ENCODE results near the gene DEPDC4.
A peak's percentile ranks its signal among the peaks of the same experiment; 100 is the strongest.
"Not testable (repeated sequence)": the region's sequence is repeated elsewhere in the genome, so short reads cannot be mapped to it uniquely, and the experiment has no call there.

DEPDC4 gene

DNA sequence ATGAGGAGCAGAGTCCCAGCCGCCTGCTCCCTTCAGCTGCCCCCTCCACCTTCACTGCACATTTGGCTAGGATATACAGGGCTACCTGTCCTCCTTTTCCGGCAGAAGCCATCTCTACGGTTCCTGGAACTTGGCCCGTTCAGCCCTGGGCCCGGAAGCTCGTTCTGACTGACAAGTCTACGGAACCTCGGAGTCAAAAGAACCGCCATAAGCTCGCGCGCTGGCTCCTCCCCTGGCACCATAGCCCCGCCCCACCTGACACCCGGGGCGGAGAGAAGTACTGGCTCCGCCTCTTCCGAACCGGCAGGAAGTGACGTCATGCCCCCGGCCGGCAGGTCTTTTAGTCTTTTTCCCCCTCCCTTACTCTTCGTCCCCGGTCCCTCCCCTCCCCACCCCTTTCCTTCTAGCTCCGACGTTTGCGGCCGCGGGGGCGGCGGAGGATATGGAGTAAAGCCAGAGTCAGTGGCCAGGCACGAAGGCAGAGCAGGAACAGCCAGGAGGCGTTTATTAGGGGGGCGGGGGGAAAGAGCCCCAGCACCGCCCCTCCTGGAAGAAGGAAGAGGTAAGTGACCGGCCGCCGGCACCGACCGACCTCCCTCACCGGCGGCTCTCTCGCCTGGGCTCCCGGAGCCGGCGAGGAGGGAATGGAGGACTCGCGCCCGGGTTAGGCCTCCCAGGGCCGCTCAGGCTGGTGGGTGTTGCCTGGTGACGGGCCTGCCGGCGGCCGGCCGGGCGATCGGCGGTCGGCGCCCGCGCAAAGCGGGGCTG is at the start of gene DEPDC4, which contains the start of gene SCYL2:
TSS of gene DEPDC4 (minus strand) at position 245 of the 768 bp plus-strand sequence. CDS start at position 242, 3 bp downstream.
TSS of gene SCYL2 (plus strand) at position 343 of the 768 bp plus-strand sequence. CDS start 15,794 bp downstream, outside the sequence.
- Histone ChIP-seq H3K36me3 (ENCODE audit: insufficient read depth, low read length) (no peaks in the 10 kb centered on the region), H3K4me3 (ENCODE audit: low read depth in 1 of 2, low read length in 2 of 2) (peak within 1 kb of the TSS; percentile 78 to 82), H3K27ac (ENCODE audit: low read depth, low read length) (peak within 1 kb of the TSS; percentile 98), H3K27me3 (ENCODE audit: control insufficient read depth in 1 of 2, insufficient read depth in 2 of 2, low read length in 2 of 2) (no peaks in the 10 kb centered on the region), H3K9me3 (ENCODE audit: low read length) (no peaks in the 10 kb centered on the region), H3K9ac (ENCODE audit: low read length) (peak within 1 kb of the TSS; percentile 85), H3K4me1 (ENCODE audit: insufficient read depth, low read length) (peaks cover 20% of the 10 kb centered on the region)

- Histone ChIP-seq H3K4me3 (ENCODE audit: low read depth in 1 of 2, low read length in 2 of 2) (no peak overlapping the region), H3K4me1 (ENCODE audit: insufficient read depth, low read length) (no peaks in the 10 kb centered on the region), H3K9me3 (ENCODE audit: low read length) (no peaks in the 10 kb centered on the region), H3K9ac (ENCODE audit: low read length) (no peak overlapping the region), H3K36me3 (ENCODE audit: insufficient read depth, low read length) (peaks cover 22% of the 10 kb centered on the region), H3K27me3 (ENCODE audit: control insufficient read depth in 1 of 2, insufficient read depth in 2 of 2, low read length in 2 of 2) (no peaks in the 10 kb centered on the region), H3K27ac (ENCODE audit: low read depth, low read length) (no peak overlapping the region)
These were observed 44.4 kb upstream of the DEPDC4 start for GRCh38 chr12:100311317-100311716.

GRCh38 chr12:100308138-100308537 is 41.3 kb upstream of the DEPDC4 start:
- H3K9me3 ChIP-seq (ENCODE audit: low read length); H3K4me1 ChIP-seq (ENCODE audit: insufficient read depth, low read length); H3K4me3 ChIP-seq (ENCODE audit: low read depth in 1 of 2, low read length in 2 of 2); H3K27me3 ChIP-seq (ENCODE audit: control insufficient read depth in 1 of 2, insufficient read depth in 2 of 2, low read length in 2 of 2); H3K9ac ChIP-seq (ENCODE audit: low read length); H3K27ac ChIP-seq (ENCODE audit: low read depth, low read length): not testable (repeated sequence)
- peaks cover 23% of the 10 kb centered on the region for H3K36me3 ChIP-seq (ENCODE audit: insufficient read depth, low read length)

GRCh38 chr12:100304334-100304733 is 37.5 kb upstream of the DEPDC4 start:
- not testable (repeated sequence) for H3K27me3 ChIP-seq (ENCODE audit: control insufficient read depth in 1 of 2, insufficient read depth in 2 of 2, low read length in 2 of 2)

DNA sequence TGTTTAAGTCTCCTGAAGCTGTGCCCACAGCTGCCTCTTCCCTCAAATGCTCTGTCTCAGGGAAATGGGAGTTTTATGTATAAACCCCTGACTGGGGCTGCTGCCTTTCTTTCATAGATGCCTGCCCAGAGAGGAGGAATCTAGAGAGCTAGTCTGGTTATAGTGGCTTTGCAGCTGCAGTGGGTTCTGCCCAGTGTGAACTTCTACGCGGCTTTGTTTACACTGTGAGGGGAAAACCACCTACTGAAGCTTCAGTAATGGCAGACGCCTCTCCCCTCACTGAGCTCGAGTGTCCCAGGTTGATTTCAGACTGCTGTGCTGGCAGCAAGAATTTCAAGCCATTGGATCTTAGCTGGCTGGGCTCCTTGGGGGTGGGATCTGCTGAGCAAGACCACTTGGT is 37.0 kb upstream of the DEPDC4 start:
- Histone ChIP-seq H3K4me1 (ENCODE audit: insufficient read depth, low read length) (no peaks in the 10 kb centered on the region), H3K27ac (ENCODE audit: low read depth, low read length) (no peak overlapping the region), H3K4me3 (ENCODE audit: low read depth in 1 of 2, low read length in 2 of 2) (no peak overlapping the region), H3K27me3 (ENCODE audit: control insufficient read depth in 1 of 2, insufficient read depth in 2 of 2, low read length in 2 of 2) (no peaks in the 10 kb centered on the region), H3K9ac (ENCODE audit: low read length) (no peak overlapping the region), H3K36me3 (ENCODE audit: insufficient read depth, low read length) (peaks cover 19% of the 10 kb centered on the region), H3K9me3 (ENCODE audit: low read length) (no peaks in the 10 kb centered on the region)

More at GRCh38 chr12:100304334-100304733, 37.5 kb upstream of the DEPDC4 start:
- not testable (repeated sequence) for H3K27ac ChIP-seq (ENCODE audit: low read depth, low read length); H3K9me3 ChIP-seq (ENCODE audit: low read length); H3K9ac ChIP-seq (ENCODE audit: low read length); H3K4me1 ChIP-seq (ENCODE audit: insufficient read depth, low read length); H3K4me3 ChIP-seq (ENCODE audit: low read depth in 1 of 2, low read length in 2 of 2)
- H3K36me3 ChIP-seq (ENCODE audit: insufficient read depth, low read length) = peaks cover 19% of the 10 kb centered on the region

DNA sequence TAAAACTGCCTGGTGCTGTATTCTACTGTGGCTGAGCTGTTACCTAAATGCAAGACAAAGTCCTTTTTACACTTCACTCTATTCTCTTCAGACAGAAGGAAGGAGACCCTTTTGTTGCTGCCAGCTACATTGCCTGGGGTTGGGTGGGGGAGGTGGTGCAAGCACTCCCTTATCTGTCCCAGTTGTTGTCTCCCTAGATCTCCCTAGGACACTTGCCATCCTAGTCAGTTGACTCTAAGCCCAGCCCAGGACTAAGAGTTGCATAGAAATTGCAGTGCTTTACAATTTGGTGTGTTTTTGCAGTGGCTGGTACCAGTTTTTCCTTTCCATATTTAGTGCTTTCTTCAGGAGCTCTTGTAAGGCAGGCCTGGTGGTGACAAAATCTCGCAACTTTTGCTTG is 35.2 kb upstream of the DEPDC4 start:
- H3K4me3 ChIP-seq (ENCODE audit: low read depth in 1 of 2, low read length in 2 of 2) = no peak overlapping the region
- H3K9me3 ChIP-seq (ENCODE audit: low read length) = no peaks in the 10 kb centered on the region
- H3K27ac ChIP-seq (ENCODE audit: low read depth, low read length) = no peak overlapping the region
- H3K9ac ChIP-seq (ENCODE audit: low read length) = no peak overlapping the region
- no peaks in the 10 kb centered on the region for H3K27me3 ChIP-seq (ENCODE audit: control insufficient read depth in 1 of 2, insufficient read depth in 2 of 2, low read length in 2 of 2)
- no peaks in the 10 kb centered on the region for H3K4me1 ChIP-seq (ENCODE audit: insufficient read depth, low read length)
- peaks cover 20% of the 10 kb centered on the region for H3K36me3 ChIP-seq (ENCODE audit: insufficient read depth, low read length)

GRCh38 chr12:100295764-100296555 is 29.1 kb upstream of the DEPDC4 start:
- Histone ChIP-seq H3K9ac (ENCODE audit: low read length) (no peak overlapping the region), H3K27me3 (ENCODE audit: control insufficient read depth in 1 of 2, insufficient read depth in 2 of 2, low read length in 2 of 2) (no peaks in the 10 kb centered on the region), H3K4me1 (ENCODE audit: insufficient read depth, low read length) (no peaks in the 10 kb centered on the region), H3K9me3 (ENCODE audit: low read length) (no peaks in the 10 kb centered on the region), H3K36me3 (ENCODE audit: insufficient read depth, low read length) (peaks cover 26% of the 10 kb centered on the region), H3K27ac (ENCODE audit: low read depth, low read length) (no peak overlapping the region), H3K4me3 (ENCODE audit: low read depth in 1 of 2, low read length in 2 of 2) (no peak overlapping the region)

DNA sequence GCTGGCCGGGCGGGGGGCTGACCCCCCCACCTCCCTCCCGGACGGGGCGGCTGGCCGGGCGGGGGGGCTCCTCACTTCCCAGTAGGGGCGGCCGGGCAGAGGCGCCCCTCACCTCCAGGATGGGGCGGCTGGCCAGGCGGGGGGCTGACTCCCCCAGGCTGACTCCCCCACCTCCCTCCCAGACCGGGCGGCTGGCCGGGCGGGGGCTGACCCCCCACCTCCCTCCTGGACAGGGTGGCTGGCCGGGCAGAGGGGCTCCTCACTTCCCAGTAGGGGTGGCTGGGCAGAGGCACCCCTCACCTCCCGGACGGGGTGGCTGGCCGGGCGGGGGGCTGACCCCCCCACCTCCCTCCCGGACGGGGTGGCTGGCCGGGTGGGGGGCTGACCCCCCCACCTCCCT is 27.5 kb upstream of the DEPDC4 start:
- not testable (repeated sequence) for H3K9ac ChIP-seq (ENCODE audit: low read length); H3K27ac ChIP-seq (ENCODE audit: low read depth, low read length); H3K4me3 ChIP-seq (ENCODE audit: low read depth in 1 of 2, low read length in 2 of 2); H3K27me3 ChIP-seq (ENCODE audit: control insufficient read depth in 1 of 2, insufficient read depth in 2 of 2, low read length in 2 of 2); H3K9me3 ChIP-seq (ENCODE audit: low read length); H3K4me1 ChIP-seq (ENCODE audit: insufficient read depth, low read length)
- H3K36me3 ChIP-seq (ENCODE audit: insufficient read depth, low read length) = peaks cover 20% of the 10 kb centered on the region

- Histone ChIP-seq H3K27me3 (ENCODE audit: control insufficient read depth in 1 of 2, insufficient read depth in 2 of 2, low read length in 2 of 2) (no peaks in the 10 kb centered on the region), H3K9me3 (ENCODE audit: low read length) (no peaks in the 10 kb centered on the region), H3K9ac (ENCODE audit: low read length) (no peak overlapping the region), H3K4me1 (ENCODE audit: insufficient read depth, low read length) (no peaks in the 10 kb centered on the region), H3K36me3 (ENCODE audit: insufficient read depth, low read length) (peaks cover 20% of the 10 kb centered on the region), H3K27ac (ENCODE audit: low read depth, low read length) (no peak overlapping the region), H3K4me3 (ENCODE audit: low read depth in 1 of 2, low read length in 2 of 2) (no peak overlapping the region)
These were observed 26.1 kb upstream of the DEPDC4 start for GRCh38 chr12:100293017-100293416.

- Histone ChIP-seq H3K9me3 (ENCODE audit: low read length) (no peaks in the 10 kb centered on the region), H3K9ac (ENCODE audit: low read length) (no peak overlapping the region), H3K36me3 (ENCODE audit: insufficient read depth, low read length) (peaks cover 16% of the 10 kb centered on the region)
These were observed 23.1 kb upstream of the DEPDC4 start for GRCh38 chr12:100290016-100290415.

GRCh38 chr12:100289038-100289437 is 22.2 kb upstream of the DEPDC4 start:
- H3K36me3 ChIP-seq (ENCODE audit: insufficient read depth, low read length) = peaks cover 16% of the 10 kb centered on the region
- H3K9me3 ChIP-seq (ENCODE audit: low read length) = no peaks in the 10 kb centered on the region
- H3K27ac ChIP-seq (ENCODE audit: low read depth, low read length) = no peak overlapping the region
- no peaks in the 10 kb centered on the region for H3K27me3 ChIP-seq (ENCODE audit: control insufficient read depth in 1 of 2, insufficient read depth in 2 of 2, low read length in 2 of 2)
- H3K4me1 ChIP-seq (ENCODE audit: insufficient read depth, low read length) = no peaks in the 10 kb centered on the region
- no peak overlapping the region for H3K9ac ChIP-seq (ENCODE audit: low read length)
- H3K4me3 ChIP-seq (ENCODE audit: low read depth in 1 of 2, low read length in 2 of 2) = no peak overlapping the region

More at GRCh38 chr12:100290016-100290415, 23.1 kb upstream of the DEPDC4 start:
- Histone ChIP-seq H3K27ac (ENCODE audit: low read depth, low read length) (no peak overlapping the region), H3K4me3 (ENCODE audit: low read depth in 1 of 2, low read length in 2 of 2) (no peak overlapping the region), H3K27me3 (ENCODE audit: control insufficient read depth in 1 of 2, insufficient read depth in 2 of 2, low read length in 2 of 2) (no peaks in the 10 kb centered on the region), H3K4me1 (ENCODE audit: insufficient read depth, low read length) (no peaks in the 10 kb centered on the region)
